ENCODE measurements around the gene SPOCK2. TPM values are rescaled to one million over a fixed set of nuclear protein-coding genes. Genes with fewer than 3 reads are reported as not detected.

The SPOCK2 gene
- total RNA-seq, 2 donors from 2014 or later, result 5.1 to 163 TPM

GRCh38 chr10:72097448-72098300 lies 9.3 kb upstream of the SPOCK2 start:
- Histone ChIP-seq H3K27me3 (replicated peaks; ENCODE audit: insufficient read depth) (no peaks in the 10 kb centered on the region), H3K9me3 (no peaks in the 10 kb centered on the region), H3K27ac (no peak overlapping the region), H3K4me3 (no peak overlapping the region), H3K36me3 (no peaks in the 10 kb centered on the region), H3K4me1 (replicated peaks) (no peaks in the 10 kb centered on the region)
- intact Hi-C loops (cut with DNase I), result no loop called here
- TF ChIP-seq POLR2AphosphoS5 (IDR thresholded peaks at IDR 0.05) (no peak), POLR2A (IDR thresholded peaks at IDR 0.05) (no peak)
- TF ChIP-seq, protein P1, sequence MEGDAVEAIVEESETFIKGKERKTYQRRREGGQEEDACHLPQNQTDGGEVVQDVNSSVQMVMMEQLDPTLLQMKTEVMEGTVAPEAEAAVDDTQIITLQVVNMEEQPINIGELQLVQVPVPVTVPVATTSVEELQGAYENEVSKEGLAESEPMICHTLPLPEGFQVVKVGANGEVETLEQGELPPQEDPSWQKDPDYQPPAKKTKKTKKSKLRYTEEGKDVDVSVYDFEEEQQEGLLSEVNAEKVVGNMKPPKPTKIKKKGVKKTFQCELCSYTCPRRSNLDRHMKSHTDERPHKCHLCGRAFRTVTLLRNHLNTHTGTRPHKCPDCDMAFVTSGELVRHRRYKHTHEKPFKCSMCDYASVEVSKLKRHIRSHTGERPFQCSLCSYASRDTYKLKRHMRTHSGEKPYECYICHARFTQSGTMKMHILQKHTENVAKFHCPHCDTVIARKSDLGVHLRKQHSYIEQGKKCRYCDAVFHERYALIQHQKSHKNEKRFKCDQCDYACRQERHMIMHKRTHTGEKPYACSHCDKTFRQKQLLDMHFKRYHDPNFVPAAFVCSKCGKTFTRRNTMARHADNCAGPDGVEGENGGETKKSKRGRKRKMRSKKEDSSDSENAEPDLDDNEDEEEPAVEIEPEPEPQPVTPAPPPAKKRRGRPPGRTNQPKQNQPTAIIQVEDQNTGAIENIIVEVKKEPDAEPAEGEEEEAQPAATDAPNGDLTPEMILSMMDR (IDR thresholded peaks at IDR 0.05), result no peak
- DNase-seq (ENCODE audit: low spot score), result no peak
- WGBS, result 48% methylated on average over 9 of the region's 9 CpGs

- no peak overlapping the region for H3K4me3 ChIP-seq
- intact Hi-C loops (cut with DNase I), result no loop called here
- WGBS, result 66% methylated on average over 9 of the region's 9 CpGs
- H3K27me3 ChIP-seq (replicated peaks; ENCODE audit: insufficient read depth), result no peaks in the 10 kb centered on the region
- H3K4me1 ChIP-seq (replicated peaks), result no peaks in the 10 kb centered on the region
- H3K9me3 ChIP-seq, result no peaks in the 10 kb centered on the region
- no peak for TF ChIP-seq POLR2AphosphoS5 (IDR thresholded peaks at IDR 0.05)
- TF ChIP-seq, protein P1 (IDR thresholded peaks at IDR 0.05), result no peak
- TF ChIP-seq POLR2A (IDR thresholded peaks at IDR 0.05), result no peak
- no peak for DNase-seq (ENCODE audit: low spot score)
- no peaks in the 10 kb centered on the region for H3K36me3 ChIP-seq
- H3K27ac ChIP-seq, result no peak overlapping the region
These were observed 8.0 kb upstream of the SPOCK2 start for GRCh38 chr10:72096115-72097000.

GRCh38 chr10:72095195-72095594 lies 6.8 kb upstream of the SPOCK2 start:
- WGBS, result 96% methylated on average over 4 of the region's 4 CpGs
- no peaks in the 10 kb centered on the region for H3K4me1 ChIP-seq (replicated peaks)
- no peak overlapping the region for H3K27ac ChIP-seq
- H3K9me3 ChIP-seq, result no peaks in the 10 kb centered on the region
- no peaks in the 10 kb centered on the region for H3K27me3 ChIP-seq (replicated peaks; ENCODE audit: insufficient read depth)
- intact Hi-C loops (cut with DNase I), result no loop called here
- no peak for TF ChIP-seq POLR2A (IDR thresholded peaks at IDR 0.05)
- TF ChIP-seq, protein P1 (IDR thresholded peaks at IDR 0.05), result no peak
- no peak for DNase-seq (ENCODE audit: low spot score)
- H3K4me3 ChIP-seq, result no peak overlapping the region
- no peaks in the 10 kb centered on the region for H3K36me3 ChIP-seq

DNA sequence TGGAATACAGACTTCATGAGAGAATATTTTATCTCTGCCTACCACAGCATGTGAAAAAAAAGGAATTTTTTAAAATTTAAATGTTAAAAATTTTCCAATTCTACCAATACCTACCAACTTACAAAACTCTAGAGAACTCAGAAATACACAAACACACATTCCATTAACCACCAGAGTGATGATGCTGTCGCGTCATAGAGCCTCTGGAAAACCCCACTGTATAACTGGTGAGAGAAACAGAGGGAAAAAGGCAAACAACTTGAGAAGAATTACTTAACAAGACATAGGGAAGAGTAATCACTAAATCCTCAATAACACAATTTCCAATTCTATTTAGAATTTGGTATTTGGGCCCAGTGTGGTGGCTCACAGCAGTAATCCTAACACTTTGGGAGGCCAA lies 6.2 kb upstream of the SPOCK2 start:
- intact Hi-C loops (cut with DNase I), result no loop called here
- DNase-seq (ENCODE audit: low spot score), result no peak
- H3K4me1 ChIP-seq (replicated peaks), result no peaks in the 10 kb centered on the region
- H3K27me3 ChIP-seq (replicated peaks; ENCODE audit: insufficient read depth), result no peaks in the 10 kb centered on the region
- 99% methylated on average over 2 of the region's 2 CpGs for WGBS
- no peaks in the 10 kb centered on the region for H3K9me3 ChIP-seq
- no peaks in the 10 kb centered on the region for H3K36me3 ChIP-seq
- TF ChIP-seq POLR2A (IDR thresholded peaks at IDR 0.05) (no peak), POLR2AphosphoS5 (IDR thresholded peaks at IDR 0.05) (no peak)
- TF ChIP-seq, protein P1 (IDR thresholded peaks at IDR 0.05), result no peak
- no peak overlapping the region for H3K27ac ChIP-seq
- no peak overlapping the region for H3K4me3 ChIP-seq

Measured in prostate gland (tissue), 2 donors.